GM21515 (cell line): Measurements from ENCODE around the gene COX14.
"Not testable (repeated sequence)": the region's sequence is repeated elsewhere in the genome, so short reads cannot be mapped to it uniquely, and the experiment has no call there.

Experiments
- ATAC-seq: cut with Tn5 transposase; IDR thresholded peaks from one replicate; pipeline ENCODE4 v1.9.1; 2021; ENCODE audit not compliant: unreplicated experiment

The COX14 gene

DNA sequence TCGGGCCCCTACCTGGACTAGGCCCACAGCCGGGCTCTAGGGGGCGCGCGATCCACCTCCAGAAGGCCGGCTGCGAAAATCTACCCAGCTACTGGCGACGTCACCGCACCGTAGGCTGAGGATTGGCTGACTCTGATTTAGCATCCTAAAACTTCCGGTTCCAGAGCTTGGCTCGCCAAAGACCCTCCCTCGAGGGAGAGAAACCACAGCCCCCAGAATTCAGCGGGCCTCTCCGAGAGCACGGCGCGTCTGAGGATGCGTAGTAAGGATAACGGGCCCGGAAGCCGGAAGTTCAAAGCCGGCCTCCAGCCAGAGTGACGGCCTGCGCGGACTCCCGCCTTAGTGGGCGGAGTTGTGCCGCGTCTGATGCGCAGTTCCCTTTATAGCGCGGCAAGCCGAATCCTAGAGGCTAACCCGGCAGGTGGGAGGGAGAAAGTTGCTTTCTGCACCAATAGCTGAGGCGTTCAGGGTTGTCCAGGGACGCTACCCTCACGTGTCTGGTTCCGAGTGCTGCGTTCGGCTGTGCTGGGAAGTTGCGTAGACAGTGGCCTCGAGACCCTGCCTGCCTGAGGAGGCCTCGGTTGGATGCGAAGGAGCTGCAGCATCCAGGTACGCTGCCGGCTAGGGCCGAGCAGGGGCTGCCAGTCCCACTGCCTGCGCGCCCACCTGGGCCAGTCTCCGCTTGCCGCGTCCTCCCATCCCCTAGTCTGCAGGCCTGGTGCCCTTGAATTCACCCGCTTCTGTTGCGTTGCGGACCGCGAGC is at the start of gene COX14:
TSS of gene COX14 (plus strand) at position 544 of the 763 bp plus-strand sequence. CDS start 7,808 bp downstream, outside the sequence.
- ATAC-seq = peak; percentile 83

DNA sequence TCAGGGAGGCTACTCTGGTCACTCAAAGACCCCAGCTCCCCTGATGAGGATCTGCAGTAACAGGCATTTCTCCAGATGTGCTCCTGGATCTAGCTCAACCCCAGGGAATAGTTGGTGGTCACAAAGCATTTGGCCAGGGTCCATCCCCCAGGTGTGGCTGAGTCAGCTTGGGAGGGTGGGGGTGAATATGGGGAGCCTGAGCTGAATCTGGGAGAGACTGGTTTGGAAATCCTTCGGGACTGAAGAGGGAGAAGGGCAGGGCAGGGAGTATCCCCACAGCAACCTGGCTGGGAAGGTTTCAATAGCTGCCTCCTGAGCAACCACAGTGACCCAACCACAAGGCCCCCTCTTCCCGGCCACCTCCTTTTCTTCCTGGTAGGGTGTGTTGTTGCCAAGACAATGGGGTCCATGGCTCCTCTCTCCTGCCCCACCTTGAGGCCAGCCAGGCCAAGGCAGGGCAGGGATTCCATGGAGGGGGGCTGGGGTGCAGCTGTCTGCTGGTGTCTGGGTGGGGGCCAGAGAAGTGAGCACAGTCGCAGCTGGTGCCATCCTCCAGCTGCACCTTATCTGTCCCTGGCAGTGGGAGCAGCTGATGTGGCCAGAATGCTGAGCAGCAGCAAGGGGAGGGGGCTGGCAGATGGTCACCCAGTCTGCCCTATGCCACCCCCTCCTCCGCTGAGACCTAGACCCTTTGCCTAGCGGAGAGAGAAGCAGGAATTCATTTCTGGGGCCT is 49.1 kb upstream of the COX14 start:
- no peak for ATAC-seq

DNA sequence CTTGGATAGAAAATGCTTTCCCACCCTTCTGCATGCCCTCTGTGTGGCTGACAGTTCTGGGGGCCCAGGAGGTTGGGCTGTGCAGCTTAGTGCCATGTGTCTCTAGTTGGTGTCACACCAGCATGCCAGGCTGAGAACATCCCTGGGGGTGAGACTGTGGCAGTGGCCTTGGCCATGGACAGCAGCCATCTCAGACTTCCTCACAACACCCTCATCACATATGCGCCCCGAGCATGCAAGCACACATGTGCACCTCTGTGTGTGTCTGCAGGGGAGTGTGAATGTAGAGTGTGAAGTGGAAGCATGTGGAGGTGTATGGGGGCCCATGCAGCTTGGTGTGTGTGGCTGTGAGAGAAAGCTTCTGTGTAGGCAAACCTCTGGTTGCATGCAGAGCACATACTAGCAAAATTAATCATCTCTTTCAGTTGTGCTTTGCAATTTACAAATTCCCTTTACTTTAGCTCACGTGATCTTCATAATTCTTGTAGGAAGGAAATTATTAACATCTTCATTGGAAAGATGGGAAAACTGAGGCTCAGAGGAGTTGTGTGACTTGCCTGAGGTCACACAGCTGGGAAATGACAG is 46.2 kb upstream of the COX14 start:
- no peak for ATAC-seq

DNA sequence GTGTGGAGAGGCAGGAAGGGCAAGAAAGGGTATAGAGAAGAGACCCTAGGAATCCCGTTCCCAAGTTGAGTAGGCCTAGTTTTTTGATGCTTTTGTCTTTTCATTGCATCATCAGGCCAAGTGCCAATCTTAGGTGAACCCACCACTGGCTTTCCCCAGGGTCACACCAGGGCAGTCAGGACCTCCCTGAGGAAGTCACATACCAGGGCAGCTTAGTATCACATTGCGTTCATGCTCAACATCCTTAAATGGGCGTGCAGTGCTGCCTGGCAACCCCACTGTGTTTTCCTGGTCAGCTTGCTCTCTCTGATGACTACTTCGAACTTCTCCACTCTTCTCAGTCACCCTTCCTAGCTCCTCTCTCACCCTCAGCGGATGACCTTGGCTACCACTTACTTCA is 45.6 kb upstream of the COX14 start:
- no peak for ATAC-seq

DNA sequence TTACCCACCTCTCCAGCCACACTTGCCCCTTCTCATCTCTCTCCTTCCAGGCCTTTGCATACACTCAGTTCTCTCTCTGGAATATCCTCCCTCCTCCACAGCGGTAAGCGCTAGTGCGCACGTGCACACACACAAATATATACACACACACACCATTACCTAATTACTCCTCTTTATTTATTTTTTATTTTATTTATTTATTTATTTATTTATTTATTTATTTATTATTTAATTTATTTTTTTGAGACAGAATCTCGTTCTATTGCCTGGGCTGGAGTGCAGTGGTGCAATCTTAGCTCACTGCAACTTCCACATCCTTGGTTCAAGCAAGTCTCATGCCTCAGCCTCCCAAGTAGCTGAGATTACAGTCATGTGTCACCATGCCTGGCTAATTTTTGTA is 43.0 kb upstream of the COX14 start:
- no peak for ATAC-seq

DNA sequence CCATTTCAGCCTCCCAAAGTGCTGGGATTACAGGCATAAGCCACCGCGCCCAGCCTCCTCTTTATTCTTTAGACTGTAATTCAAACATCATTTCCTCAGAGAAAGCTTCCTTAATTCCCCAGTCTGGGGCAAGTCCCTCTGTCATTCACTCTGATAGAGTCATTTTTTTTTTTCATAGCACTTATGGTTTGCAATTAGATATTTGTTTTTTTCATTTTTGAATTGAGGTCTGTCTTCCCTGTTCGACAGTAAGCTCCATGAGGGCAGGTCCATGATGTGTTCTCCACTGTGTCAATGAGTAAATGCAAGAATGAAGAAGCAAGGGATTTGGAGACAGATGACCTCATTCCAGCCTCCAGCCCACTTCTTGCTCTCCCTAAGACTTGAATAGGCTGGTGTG is 42.5 kb upstream of the COX14 start:
- ATAC-seq = no peak

DNA sequence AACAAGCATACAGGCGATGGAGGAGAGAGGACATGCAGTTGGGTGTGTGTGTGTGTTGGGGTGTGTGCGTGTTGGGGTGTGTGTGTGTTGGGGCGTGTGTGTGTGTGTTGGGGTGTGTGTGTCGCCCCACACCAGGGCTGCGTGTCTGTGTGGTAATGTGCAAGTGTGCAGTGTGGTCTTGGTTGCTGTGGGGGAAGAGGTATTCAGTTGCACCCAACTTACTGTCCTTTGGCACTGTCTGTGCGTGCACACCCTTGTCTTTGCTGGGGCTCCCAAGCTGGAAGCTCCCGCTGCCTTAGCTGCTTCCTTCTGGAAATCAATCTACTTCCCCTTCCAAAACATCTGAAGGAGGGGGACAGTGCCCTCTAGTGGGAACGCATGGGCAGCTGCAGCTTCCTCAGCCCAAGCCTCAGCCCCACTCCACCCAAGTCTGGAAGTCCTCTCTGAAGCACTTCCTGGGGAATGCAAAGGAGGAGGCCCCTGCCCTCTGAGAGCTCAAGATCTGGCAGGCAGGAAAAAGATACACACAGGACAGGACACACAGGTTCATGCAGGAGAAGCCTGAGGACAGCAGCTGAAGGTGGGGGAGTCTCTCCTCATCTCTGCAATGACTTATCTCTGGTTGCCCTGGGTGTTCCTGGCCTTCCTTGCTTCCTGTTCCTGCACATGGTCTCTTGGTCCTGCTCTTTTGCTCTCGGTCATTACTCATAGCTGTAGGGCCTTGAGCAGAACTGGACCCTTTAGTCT is 41.5 kb upstream of the COX14 start:
- ATAC-seq = no peak

DNA sequence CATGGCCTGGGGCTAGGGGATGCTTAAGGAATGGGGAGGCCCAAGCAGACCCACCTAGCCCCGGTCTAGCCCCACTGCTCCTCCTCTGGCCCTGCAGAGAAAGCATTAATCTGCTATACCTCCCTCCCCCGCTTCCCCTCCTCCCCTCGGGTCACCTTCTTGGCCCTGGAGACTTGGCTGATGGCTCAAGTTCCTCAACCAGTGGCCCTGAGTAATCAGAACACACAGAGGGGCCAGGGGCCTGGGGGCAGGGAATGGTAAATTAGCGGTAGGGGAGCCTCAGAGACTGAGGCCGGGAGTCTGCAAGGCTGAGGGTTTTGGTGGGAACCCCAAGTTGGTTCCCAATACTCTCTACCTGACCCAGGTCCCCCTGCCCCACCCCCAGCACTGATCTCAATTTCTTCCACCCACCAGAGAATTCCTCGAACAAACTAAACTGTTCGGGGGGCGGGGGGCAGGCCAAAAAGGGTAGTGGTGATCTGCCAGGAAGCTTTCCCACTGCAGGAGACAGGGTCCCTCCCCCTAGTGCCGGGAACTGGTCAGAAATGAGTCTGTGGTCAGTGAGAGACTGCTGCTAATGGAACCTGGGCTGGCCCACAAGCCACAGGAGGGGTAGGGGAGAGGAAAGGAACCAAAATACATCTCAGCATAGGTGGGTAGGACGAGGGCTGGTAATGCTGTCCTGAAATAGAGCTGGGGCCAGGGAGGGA is 39.7 kb upstream of the COX14 start:
- ATAC-seq = no peak

DNA sequence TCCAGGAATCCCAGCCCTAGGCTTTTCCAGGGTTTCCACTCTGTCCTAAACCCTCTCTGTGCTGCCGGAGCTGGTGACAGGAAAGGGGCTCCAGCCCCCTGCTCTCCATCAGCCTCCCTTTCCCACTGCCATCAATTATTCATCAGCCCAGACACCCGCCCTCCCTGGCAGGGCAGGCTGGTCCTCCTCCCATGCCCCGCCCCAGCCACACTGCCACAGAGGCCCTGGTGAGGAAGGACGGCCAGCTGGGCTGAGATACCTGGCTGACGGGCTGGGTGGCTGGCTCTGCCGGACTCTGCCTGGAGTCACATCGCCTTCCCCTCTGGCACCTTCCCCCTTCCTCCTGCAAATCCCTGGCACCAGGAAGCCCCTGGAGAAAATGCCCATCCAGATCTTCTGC is 38.8 kb upstream of the COX14 start:
- ATAC-seq = no peak

DNA sequence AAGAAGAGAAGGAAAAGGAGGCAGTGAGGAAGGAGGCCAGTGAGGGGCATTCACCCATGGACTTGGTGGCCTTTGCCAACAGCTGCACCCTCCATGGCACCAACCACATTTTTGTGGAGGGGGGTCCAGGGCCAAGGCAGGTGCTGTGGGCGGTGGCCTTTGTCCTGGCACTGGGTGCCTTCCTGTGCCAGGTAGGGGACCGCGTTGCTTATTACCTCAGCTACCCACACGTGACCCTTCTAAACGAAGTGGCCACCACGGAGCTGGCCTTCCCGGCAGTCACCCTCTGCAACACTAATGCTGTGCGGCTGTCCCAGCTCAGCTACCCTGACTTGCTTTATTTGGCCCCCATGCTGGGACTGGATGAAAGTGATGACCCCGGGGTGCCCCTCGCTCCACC is 38.3 kb upstream of the COX14 start:
- ATAC-seq = no peak

DNA sequence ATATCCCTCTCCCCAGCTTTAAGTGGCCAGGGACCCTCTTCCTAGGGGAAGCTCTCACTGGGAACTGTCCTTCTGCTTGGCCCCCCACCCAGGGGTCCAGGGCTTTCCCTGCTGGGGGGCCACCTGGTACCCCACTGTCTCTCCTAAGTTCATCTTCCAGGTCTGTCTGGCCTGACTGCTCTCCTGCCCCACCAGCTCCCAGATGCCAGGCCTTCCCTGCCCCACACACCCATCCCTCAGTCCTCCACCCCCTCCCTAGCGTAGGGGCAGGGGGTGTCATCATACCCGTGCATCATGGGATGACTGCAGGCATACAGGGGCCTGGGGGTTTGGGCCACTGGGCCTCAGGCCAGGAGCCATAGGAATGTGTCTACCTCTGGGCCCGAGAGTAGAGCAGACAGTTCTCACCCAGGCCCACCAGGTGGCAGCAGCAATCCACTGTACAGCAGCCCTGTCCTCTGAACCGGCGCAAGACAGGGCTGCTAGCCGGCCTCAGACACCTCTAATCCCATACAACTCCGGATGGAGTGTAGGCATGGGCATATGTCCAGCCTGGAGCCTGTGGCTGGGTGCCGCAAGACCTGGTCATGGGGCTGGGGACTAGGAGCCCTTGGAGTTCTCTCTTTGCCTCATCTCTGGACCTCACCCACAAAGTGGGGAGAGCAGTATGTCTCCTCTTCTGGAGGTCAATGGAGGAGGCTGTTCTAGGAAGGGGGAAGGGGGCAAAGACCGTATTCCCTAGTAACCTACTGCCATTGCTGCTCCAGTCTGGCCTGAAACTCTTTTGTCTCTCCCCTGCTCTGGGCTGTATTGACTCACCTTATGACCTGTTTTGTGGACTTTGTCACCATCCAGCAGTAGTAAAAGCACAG is 36.9 kb upstream of the COX14 start:
- ATAC-seq = peak; percentile 81

DNA sequence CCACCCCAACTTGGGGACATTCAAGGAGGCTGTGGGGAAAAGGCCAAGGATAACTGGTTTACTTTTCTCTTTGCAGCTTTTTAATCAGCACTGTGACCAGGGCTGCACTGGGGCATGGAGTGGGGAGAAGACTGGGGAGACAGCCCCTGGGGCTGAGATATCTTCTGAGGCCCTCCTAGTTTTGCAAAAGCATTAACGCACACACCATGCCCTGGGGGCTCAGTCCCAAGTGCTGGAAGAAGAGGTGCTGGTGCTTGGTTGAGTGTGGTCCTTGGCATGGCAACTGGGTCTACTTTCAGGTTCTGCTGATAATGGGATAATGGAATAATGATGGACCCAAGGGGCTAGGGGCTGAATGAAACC is 36.2 kb upstream of the COX14 start:
- ATAC-seq = no peak

DNA sequence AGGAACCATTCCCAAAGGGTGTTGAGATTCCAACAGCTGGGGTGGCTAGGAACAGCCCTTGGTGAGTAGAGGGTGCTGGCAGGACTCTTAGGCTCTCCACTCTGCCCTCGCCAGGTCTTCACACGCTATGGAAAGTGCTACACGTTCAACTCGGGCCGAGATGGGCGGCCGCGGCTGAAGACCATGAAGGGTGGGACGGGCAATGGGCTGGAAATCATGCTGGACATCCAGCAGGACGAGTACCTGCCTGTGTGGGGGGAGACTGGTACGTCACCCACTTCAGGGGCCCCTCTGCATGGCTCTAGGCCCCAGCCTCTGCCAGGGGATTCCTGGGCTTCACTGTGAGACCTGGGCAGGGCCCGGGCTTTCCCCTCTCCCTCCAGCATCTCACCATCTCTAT is 34.9 kb upstream of the COX14 start:
- ATAC-seq = no peak

DNA sequence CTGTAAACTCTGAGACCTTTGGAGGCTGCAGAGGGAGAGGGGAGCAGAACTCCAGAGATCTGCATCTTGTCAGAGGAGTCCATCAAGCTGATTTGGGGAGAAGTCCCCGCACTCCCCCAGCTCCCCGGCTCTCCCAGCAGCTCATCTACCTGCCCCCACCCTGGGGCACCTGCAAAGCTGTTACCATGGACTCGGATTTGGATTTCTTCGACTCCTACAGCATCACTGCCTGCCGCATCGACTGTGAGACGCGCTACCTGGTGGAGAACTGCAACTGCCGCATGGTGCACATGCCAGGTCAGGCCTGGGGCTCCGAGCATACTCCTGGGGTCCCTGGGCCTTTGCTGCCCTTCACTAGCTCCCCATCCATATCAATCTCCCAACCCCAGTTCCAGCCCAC is 33.8 kb upstream of the COX14 start:
- no peak for ATAC-seq

DNA sequence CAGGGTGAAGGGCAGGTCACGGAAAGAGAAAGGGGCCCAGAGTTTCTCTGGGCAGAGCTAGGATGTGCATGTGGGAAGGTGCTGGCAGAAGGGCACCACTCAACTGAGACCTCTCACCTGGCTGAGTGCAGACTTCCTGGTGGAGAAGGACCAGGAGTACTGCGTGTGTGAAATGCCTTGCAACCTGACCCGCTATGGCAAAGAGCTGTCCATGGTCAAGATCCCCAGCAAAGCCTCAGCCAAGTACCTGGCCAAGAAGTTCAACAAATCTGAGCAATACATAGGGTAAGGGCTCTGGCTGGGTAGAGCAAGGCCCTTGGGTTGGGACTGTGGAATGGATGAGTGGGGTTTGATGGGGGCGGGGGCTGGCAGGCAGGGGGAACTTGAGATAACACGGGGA is 32.3 kb upstream of the COX14 start:
- ATAC-seq = no peak

DNA sequence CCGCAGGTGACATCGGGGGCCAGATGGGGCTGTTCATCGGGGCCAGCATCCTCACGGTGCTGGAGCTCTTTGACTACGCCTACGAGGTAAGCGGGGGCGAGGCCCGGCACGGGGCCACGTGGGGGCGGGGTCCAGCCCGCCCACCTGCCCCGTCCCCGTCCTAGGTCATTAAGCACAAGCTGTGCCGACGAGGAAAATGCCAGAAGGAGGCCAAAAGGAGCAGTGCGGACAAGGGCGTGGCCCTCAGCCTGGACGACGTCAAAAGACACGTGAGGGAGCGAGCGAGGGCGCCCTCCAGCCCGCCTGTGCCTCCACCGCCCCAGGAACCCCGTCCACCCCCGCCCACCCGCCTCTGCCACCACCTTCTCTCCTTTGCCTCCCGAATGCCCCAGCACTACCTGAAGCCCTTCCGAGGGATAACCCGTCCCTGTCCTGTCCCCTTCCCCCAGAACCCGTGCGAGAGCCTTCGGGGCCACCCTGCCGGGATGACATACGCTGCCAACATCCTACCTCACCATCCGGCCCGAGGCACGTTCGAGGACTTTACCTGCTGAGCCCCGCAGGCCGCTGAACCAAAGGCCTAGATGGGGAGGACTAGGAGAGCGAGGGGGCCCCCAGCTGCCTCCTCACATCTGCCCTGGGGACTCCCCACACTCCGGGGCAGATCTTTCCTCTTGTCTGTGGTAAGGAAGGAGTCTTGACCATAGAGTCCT is 30.8 kb upstream of the COX14 start:
- no peak for ATAC-seq

DNA sequence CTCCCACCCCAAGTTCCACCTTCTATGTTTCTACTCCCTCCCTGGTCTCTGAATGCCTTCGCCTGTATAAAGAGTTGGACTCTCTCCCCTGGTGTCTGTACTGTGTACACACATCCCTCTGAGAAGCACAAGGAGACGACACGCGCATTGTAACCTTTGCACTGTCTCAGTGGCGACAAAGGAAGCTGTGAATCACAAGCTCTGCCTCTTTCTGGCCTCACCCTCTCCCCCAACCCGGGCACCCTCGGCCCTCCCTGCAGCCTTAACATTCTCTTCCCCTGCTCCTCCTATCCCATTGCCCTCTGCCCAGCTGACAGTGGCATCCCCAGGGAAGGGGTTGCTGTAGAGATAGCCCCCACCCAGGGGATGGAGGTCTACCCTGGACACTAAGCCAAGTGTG is 29.4 kb upstream of the COX14 start:
- no peak for ATAC-seq

DNA sequence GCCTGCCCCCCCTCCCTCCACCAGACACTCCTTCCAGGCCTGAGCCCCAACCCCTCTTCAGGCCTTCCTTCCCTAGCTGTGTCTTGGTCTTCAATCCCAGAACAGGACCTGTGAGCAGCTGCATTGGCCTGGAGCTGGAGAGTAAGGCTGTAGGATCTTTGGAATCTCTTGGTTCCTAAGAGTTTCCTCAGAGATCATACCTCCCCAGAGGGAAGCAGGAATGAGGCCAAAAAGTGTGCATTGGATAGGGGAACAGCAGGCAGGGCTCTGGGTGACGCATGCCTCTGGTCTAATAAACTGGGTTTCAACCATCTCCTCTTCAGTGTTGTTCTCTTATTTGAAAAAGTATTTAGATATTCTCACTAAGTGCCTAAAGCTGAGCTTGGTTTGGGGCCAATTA is 28.7 kb upstream of the COX14 start:
- ATAC-seq = no peak

DNA sequence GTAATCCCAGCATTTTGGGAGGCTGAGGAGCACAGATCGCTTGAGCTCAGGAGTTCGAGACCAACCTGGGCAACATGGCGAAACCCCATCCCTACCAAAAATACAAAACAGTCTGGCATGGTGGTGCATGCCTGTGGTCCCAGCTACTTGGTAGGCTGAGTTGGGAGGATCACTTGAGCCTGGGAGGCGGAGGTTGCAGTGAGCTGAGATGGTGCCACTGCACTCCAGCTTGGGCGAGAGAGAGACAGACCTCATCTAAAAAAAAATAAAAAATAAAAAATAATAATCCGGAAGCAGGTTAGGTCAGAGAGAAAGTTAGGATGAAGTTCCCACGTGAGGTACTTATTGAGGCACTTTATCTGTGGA is 27.6 kb upstream of the COX14 start:
- ATAC-seq = not testable (repeated sequence)
